GM21381 (cell line): ENCODE data around the gene B3GLCT.
"Not testable (repeated sequence)": the region's sequence is repeated elsewhere in the genome, so short reads cannot be mapped to it uniquely, and the experiment has no call there.

Source experiments
- ATAC-seq: cut with Tn5 transposase; IDR thresholded peaks from one replicate; pipeline ENCODE4 v1.9.1; 2021; ENCODE audit warnings: mild to moderate bottlenecking, moderate library complexity; ENCODE audit not compliant: unreplicated experiment

B3GLCT gene

GRCh38 chr13:31339616-31340015, 139.8 kb downstream of the B3GLCT start:
- ATAC-seq = not testable (repeated sequence)

- ATAC-seq = not testable (repeated sequence)
Measured at GRCh38 chr13:31340848-31341247, 141.1 kb downstream of the B3GLCT start.

- ATAC-seq = no peak
Measured at GRCh38 chr13:31346891-31347290, 147.1 kb downstream of the B3GLCT start.

- no peak for ATAC-seq
Measured at GRCh38 chr13:31349156-31349555, 149.4 kb downstream of the B3GLCT start.

- no peak for ATAC-seq
Measured at GRCh38 chr13:31350560-31350959, 150.8 kb downstream of the B3GLCT start.

- ATAC-seq = no peak
Measured at GRCh38 chr13:31351376-31351775, 151.6 kb downstream of the B3GLCT start.

- ATAC-seq = no peak
Measured at GRCh38 chr13:31352467-31352866, 152.7 kb downstream of the B3GLCT start.

- ATAC-seq = no peak
Measured at GRCh38 chr13:31355001-31355400, 155.2 kb downstream of the B3GLCT start.

- ATAC-seq = no peak
Measured at GRCh38 chr13:31356991-31357390, 157.2 kb downstream of the B3GLCT start.

GRCh38 chr13:31357581-31357980, 157.8 kb downstream of the B3GLCT start:
- ATAC-seq = no peak

GRCh38 chr13:31361673-31362072, 161.9 kb downstream of the B3GLCT start:
- no peak for ATAC-seq

GRCh38 chr13:31365630-31366029, 165.9 kb downstream of the B3GLCT start:
- ATAC-seq = no peak

- no peak for ATAC-seq
Measured at GRCh38 chr13:31367410-31367809, 167.6 kb downstream of the B3GLCT start.

- no peak for ATAC-seq
Measured at GRCh38 chr13:31369213-31369612, 169.4 kb downstream of the B3GLCT start.

GRCh38 chr13:31372454-31372853, 172.7 kb downstream of the B3GLCT start:
- no peak for ATAC-seq

- ATAC-seq = no peak
Measured at GRCh38 chr13:31374682-31375081, 174.9 kb downstream of the B3GLCT start.

- ATAC-seq = no peak
Measured at GRCh38 chr13:31377946-31378345, 178.2 kb downstream of the B3GLCT start.

- no peak for ATAC-seq
Measured at GRCh38 chr13:31380715-31381114, 180.9 kb downstream of the B3GLCT start.
